ENCODE measurements around the gene CLDN11.

The CLDN11 gene

GRCh38 chr3:170429050-170429449 lies 10.4 kb downstream of the CLDN11 start:
- Histone ChIP-seq H3K9ac (ENCODE audit: low read depth, low read length) (no peak overlapping the region), H3K4me3 (ENCODE audit: low read depth, low read length) (no peak overlapping the region), H3K9me3 (ENCODE audit: control insufficient read depth, insufficient read depth, low read length) (no peaks in the 10 kb centered on the region), H3K27me3 (ENCODE audit: control insufficient read depth, insufficient read depth, low read length) (no peaks in the 10 kb centered on the region), H3K36me3 (ENCODE audit: control insufficient read depth, insufficient read depth, low read length) (no peaks in the 10 kb centered on the region), H3K4me1 (ENCODE audit: control insufficient read depth, insufficient read depth, low read length) (peaks cover 4% of the 10 kb centered on the region)

- no peak overlapping the region for H3K4me3 ChIP-seq (ENCODE audit: low read depth, low read length)
- no peaks in the 10 kb centered on the region for H3K9me3 ChIP-seq (ENCODE audit: control insufficient read depth, insufficient read depth, low read length)
- no peaks in the 10 kb centered on the region for H3K4me1 ChIP-seq (ENCODE audit: control insufficient read depth, insufficient read depth, low read length)
- no peaks in the 10 kb centered on the region for H3K27me3 ChIP-seq (ENCODE audit: control insufficient read depth, insufficient read depth, low read length)
- H3K9ac ChIP-seq (ENCODE audit: low read depth, low read length) = no peak overlapping the region
- no peaks in the 10 kb centered on the region for H3K36me3 ChIP-seq (ENCODE audit: control insufficient read depth, insufficient read depth, low read length)
Observed at GRCh38 chr3:170431054-170431453, 12.4 kb downstream of the CLDN11 start.

DNA sequence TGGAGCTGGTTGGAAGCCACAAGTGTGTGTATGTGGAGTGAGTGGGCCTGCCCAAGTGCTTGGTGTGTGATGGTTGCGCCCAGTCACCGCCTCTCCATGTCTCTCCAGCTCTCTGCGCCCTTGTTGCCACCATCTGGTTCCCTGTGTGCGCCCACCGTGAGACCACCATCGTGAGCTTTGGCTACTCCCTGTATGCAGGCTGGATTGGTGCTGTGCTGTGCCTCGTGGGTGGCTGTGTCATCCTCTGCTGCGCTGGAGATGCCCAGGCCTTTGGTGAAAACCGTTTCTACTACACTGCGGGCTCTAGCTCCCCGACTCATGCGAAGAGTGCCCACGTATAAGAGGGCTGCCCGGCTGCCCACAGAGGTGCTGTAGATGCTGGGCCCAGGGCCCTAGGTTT lies 13.7 kb downstream of the CLDN11 start:
- H3K9ac ChIP-seq (ENCODE audit: low read depth, low read length) = no peak overlapping the region
- H3K36me3 ChIP-seq (ENCODE audit: control insufficient read depth, insufficient read depth, low read length) = no peaks in the 10 kb centered on the region
- no peak overlapping the region for H3K4me3 ChIP-seq (ENCODE audit: low read depth, low read length)
- H3K27me3 ChIP-seq (ENCODE audit: control insufficient read depth, insufficient read depth, low read length) = no peaks in the 10 kb centered on the region
- H3K9me3 ChIP-seq (ENCODE audit: control insufficient read depth, insufficient read depth, low read length) = no peaks in the 10 kb centered on the region
- H3K4me1 ChIP-seq (ENCODE audit: control insufficient read depth, insufficient read depth, low read length) = no peaks in the 10 kb centered on the region

DNA sequence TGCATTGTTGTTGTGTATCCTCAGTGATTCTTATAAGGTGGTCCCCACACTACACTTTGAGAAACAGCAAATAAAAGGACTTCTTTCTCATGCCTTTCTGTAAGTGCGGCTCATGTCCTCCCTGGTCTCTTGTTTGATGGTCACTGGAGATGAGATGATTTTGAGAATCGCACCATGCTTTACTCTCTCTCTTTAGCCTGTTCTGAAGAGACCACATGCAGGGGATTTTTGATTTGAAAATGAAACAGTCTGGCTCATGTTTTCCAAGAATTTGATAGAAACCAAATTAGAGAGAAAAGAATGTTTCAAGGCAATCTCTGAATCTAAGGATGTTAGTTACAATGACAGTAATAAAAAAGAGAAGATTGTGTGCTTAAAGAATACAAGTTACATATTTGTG lies 18.0 kb downstream of the CLDN11 start:
- Histone ChIP-seq H3K4me1 (ENCODE audit: control insufficient read depth, insufficient read depth, low read length) (no peaks in the 10 kb centered on the region), H3K4me3 (ENCODE audit: low read depth, low read length) (no peak overlapping the region), H3K9ac (ENCODE audit: low read depth, low read length) (no peak overlapping the region), H3K36me3 (ENCODE audit: control insufficient read depth, insufficient read depth, low read length) (no peaks in the 10 kb centered on the region), H3K27me3 (ENCODE audit: control insufficient read depth, insufficient read depth, low read length) (no peaks in the 10 kb centered on the region), H3K9me3 (ENCODE audit: control insufficient read depth, insufficient read depth, low read length) (no peaks in the 10 kb centered on the region)

GRCh38 chr3:170437176-170437575 lies 18.5 kb downstream of the CLDN11 start:
- Histone ChIP-seq H3K4me1 (ENCODE audit: control insufficient read depth, insufficient read depth, low read length) (no peaks in the 10 kb centered on the region), H3K4me3 (ENCODE audit: low read depth, low read length) (no peak overlapping the region), H3K27me3 (ENCODE audit: control insufficient read depth, insufficient read depth, low read length) (no peaks in the 10 kb centered on the region), H3K9me3 (ENCODE audit: control insufficient read depth, insufficient read depth, low read length) (no peaks in the 10 kb centered on the region), H3K36me3 (ENCODE audit: control insufficient read depth, insufficient read depth, low read length) (no peaks in the 10 kb centered on the region), H3K9ac (ENCODE audit: low read depth, low read length) (no peak overlapping the region)

GRCh38 chr3:170437696-170438407 lies 19.2 kb downstream of the CLDN11 start:
- Histone ChIP-seq H3K4me1 (ENCODE audit: control insufficient read depth, insufficient read depth, low read length) (no peaks in the 10 kb centered on the region), H3K27me3 (ENCODE audit: control insufficient read depth, insufficient read depth, low read length) (no peaks in the 10 kb centered on the region), H3K9me3 (ENCODE audit: control insufficient read depth, insufficient read depth, low read length) (no peaks in the 10 kb centered on the region), H3K4me3 (ENCODE audit: low read depth, low read length) (no peak overlapping the region), H3K9ac (ENCODE audit: low read depth, low read length) (no peak overlapping the region), H3K36me3 (ENCODE audit: control insufficient read depth, insufficient read depth, low read length) (no peaks in the 10 kb centered on the region)

GRCh38 chr3:170438836-170439235 lies 20.2 kb downstream of the CLDN11 start:
- no peaks in the 10 kb centered on the region for H3K4me1 ChIP-seq (ENCODE audit: control insufficient read depth, insufficient read depth, low read length)
- no peaks in the 10 kb centered on the region for H3K36me3 ChIP-seq (ENCODE audit: control insufficient read depth, insufficient read depth, low read length)
- no peaks in the 10 kb centered on the region for H3K27me3 ChIP-seq (ENCODE audit: control insufficient read depth, insufficient read depth, low read length)
- H3K4me3 ChIP-seq (ENCODE audit: low read depth, low read length) = no peak overlapping the region
- H3K9me3 ChIP-seq (ENCODE audit: control insufficient read depth, insufficient read depth, low read length) = no peaks in the 10 kb centered on the region
- H3K9ac ChIP-seq (ENCODE audit: low read depth, low read length) = no peak overlapping the region

DNA sequence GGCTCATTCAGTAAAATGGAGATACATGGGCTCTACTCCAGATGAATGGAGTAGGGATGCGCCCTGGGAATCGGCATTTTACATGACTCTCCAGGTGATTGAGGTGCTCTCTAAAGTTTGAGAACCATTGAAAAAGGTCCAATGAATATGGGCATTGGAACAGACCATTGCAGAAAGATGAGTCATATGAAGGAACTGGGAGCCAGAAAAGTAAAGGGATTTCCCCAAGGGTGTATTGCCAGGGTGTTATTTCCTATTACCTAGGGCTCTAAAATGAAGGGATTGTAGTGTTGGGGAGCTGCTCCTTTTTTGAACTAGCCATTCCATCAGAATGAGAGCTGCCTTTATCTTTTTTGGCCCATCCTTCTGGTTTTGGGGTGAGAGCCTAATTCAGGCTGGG lies 21.7 kb downstream of the CLDN11 start:
- Histone ChIP-seq H3K4me1 (ENCODE audit: control insufficient read depth, insufficient read depth, low read length) (no peaks in the 10 kb centered on the region), H3K9ac (ENCODE audit: low read depth, low read length) (no peak overlapping the region)

DNA sequence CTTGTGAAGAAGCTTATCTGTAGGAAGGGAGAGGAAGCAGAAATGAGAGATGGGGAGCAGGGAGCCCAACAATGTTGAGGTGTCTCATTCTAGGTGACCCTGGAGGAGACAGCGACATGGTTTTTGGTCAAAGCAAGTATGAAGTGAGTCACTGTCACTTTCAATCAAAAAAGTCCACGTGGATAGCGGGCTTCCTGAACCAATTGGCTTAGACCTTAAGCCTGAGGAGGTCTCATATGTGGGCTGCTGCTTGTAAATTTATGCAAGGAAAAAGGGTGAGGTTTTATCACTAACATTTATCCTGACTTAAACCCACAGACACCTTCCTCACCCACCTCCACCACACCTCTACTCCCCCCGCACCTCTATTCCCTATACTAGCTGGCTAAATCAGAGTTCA lies 22.7 kb downstream of the CLDN11 start:
- H3K36me3 ChIP-seq (ENCODE audit: control insufficient read depth, insufficient read depth, low read length) = no peaks in the 10 kb centered on the region

More for the DNA sequence above, 21.7 kb downstream of the CLDN11 start:
- H3K4me3 ChIP-seq (ENCODE audit: low read depth, low read length) = no peak overlapping the region
- no peaks in the 10 kb centered on the region for H3K36me3 ChIP-seq (ENCODE audit: control insufficient read depth, insufficient read depth, low read length)
- no peaks in the 10 kb centered on the region for H3K27me3 ChIP-seq (ENCODE audit: control insufficient read depth, insufficient read depth, low read length)
- no peaks in the 10 kb centered on the region for H3K9me3 ChIP-seq (ENCODE audit: control insufficient read depth, insufficient read depth, low read length)

GRCh38 chr3:170442947-170443346 lies 24.3 kb downstream of the CLDN11 start:
- no peaks in the 10 kb centered on the region for H3K27me3 ChIP-seq (ENCODE audit: control insufficient read depth, insufficient read depth, low read length)
- H3K4me3 ChIP-seq (ENCODE audit: low read depth, low read length) = no peak overlapping the region
- no peaks in the 10 kb centered on the region for H3K4me1 ChIP-seq (ENCODE audit: control insufficient read depth, insufficient read depth, low read length)
- no peak overlapping the region for H3K9ac ChIP-seq (ENCODE audit: low read depth, low read length)
- no peaks in the 10 kb centered on the region for H3K36me3 ChIP-seq (ENCODE audit: control insufficient read depth, insufficient read depth, low read length)
- no peaks in the 10 kb centered on the region for H3K9me3 ChIP-seq (ENCODE audit: control insufficient read depth, insufficient read depth, low read length)

More for the DNA sequence above, 22.7 kb downstream of the CLDN11 start:
- Histone ChIP-seq H3K4me1 (ENCODE audit: control insufficient read depth, insufficient read depth, low read length) (no peaks in the 10 kb centered on the region), H3K4me3 (ENCODE audit: low read depth, low read length) (no peak overlapping the region), H3K9me3 (ENCODE audit: control insufficient read depth, insufficient read depth, low read length) (no peaks in the 10 kb centered on the region), H3K9ac (ENCODE audit: low read depth, low read length) (no peak overlapping the region), H3K27me3 (ENCODE audit: control insufficient read depth, insufficient read depth, low read length) (no peaks in the 10 kb centered on the region)

DNA sequence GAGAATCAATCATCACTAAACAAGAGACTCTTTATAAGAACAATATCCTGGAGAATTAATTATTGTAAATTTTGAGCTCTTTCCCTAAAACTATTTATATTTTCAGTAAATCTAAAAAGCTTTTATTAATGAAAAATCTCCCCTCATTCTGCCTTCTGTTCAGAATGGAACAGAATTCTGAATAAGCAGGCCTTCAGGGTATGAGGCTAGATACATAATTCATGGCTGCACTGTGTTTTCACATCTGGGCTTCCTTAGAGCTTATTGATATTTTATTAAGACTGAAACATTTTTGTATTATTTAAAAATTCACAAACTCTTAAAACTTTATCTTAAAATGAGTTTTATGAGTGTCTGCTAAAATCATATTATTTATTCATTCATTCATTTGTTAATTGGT lies 24.8 kb downstream of the CLDN11 start:
- no peak overlapping the region for H3K4me3 ChIP-seq (ENCODE audit: low read depth, low read length)
- no peaks in the 10 kb centered on the region for H3K4me1 ChIP-seq (ENCODE audit: control insufficient read depth, insufficient read depth, low read length)
- no peak overlapping the region for H3K9ac ChIP-seq (ENCODE audit: low read depth, low read length)
- H3K9me3 ChIP-seq (ENCODE audit: control insufficient read depth, insufficient read depth, low read length) = no peaks in the 10 kb centered on the region
- H3K36me3 ChIP-seq (ENCODE audit: control insufficient read depth, insufficient read depth, low read length) = no peaks in the 10 kb centered on the region
- H3K27me3 ChIP-seq (ENCODE audit: control insufficient read depth, insufficient read depth, low read length) = no peaks in the 10 kb centered on the region

GRCh38 chr3:170448584-170448983 lies 29.9 kb downstream of the CLDN11 start:
- Histone ChIP-seq H3K4me3 (ENCODE audit: low read depth, low read length) (no peak overlapping the region), H3K9me3 (ENCODE audit: control insufficient read depth, insufficient read depth, low read length) (no peaks in the 10 kb centered on the region), H3K4me1 (ENCODE audit: control insufficient read depth, insufficient read depth, low read length) (peaks cover 3% of the 10 kb centered on the region), H3K27me3 (ENCODE audit: control insufficient read depth, insufficient read depth, low read length) (no peaks in the 10 kb centered on the region), H3K36me3 (ENCODE audit: control insufficient read depth, insufficient read depth, low read length) (no peaks in the 10 kb centered on the region), H3K9ac (ENCODE audit: low read depth, low read length) (no peak overlapping the region)
